A673 (cell line): ENCODE measurements around the gene CMPK2. TPM values are rescaled to one million over a fixed set of nuclear protein-coding genes. Genes with fewer than 3 reads are reported as not detected.

Source experiments
- BruUV-seq: library from RNA; stranded (reverse); fragments of 400-500 nt; replicated peaks from 2 replicates; lab custom pipeline; 2021; lab: Mats Ljungman, UMichigan
- CTCF ChIA-PET: fragments of 300-600 bp; sonication (Branson Sonifier 250); formaldehyde crosslinking; loops from one replicate; lab custom pipeline; 2022; ENCODE audit warnings: antibody characterized with exemption; lab: Charles Lee
- POLR2A ChIA-PET: fragments of 300-600 bp; sonication (Branson Sonifier 250); formaldehyde crosslinking; loops from one replicate; lab custom pipeline; 2022; ENCODE audit warnings: antibody characterized with exemption; ENCODE audit not compliant: low non-redundant PET; lab: Charles Lee
- DNase-seq: peaks from one replicate; pipeline ENCODE4 v3.0.0-alpha.2; 2015; ENCODE audit warnings: low spot score
- H3K27ac ChIP-seq: fragments of 200-600 bp; sonication (generic); 2 replicates; pipeline ENCODE4 v1.5.1; 2016; ENCODE audit warnings: mixed run types, low read depth, mild to moderate bottlenecking, mixed read lengths, antibody characterized with exemption, low read length; ENCODE audit not compliant: poor library complexity, severe bottlenecking
- H3K27me3 ChIP-seq: fragments of 200-600 bp; sonication (generic); replicated peaks from 2 replicates; pipeline ENCODE4 v1.6.1; 2017; ENCODE audit warnings: mixed run types, low read depth, mild to moderate bottlenecking, mixed read lengths, antibody characterized with exemption, low read length; ENCODE audit not compliant: insufficient read depth, poor library complexity
- H3K36me3 ChIP-seq: fragments of 200-600 bp; sonication (generic); 2 replicates; pipeline ENCODE4 v1.6.1; 2016; ENCODE audit warnings: mixed run types, mild to moderate bottlenecking, mixed read lengths, antibody characterized with exemption, low read length; ENCODE audit not compliant: insufficient read depth, poor library complexity, severe bottlenecking
- H3K4me1 ChIP-seq: fragments of 200-600 bp; sonication (generic); 2 replicates; pipeline ENCODE4 v1.6.1; 2017; ENCODE audit warnings: mixed run types, mild to moderate bottlenecking, mixed read lengths, antibody characterized with exemption, low read length; ENCODE audit not compliant: insufficient read depth, poor library complexity, severe bottlenecking
- H3K4me3 ChIP-seq: fragments of 200-600 bp; sonication (generic); 2 replicates; pipeline ENCODE4 v1.5.1; 2016; ENCODE audit warnings: low read depth, mixed run types, mild to moderate bottlenecking, mixed read lengths, low read length; ENCODE audit not compliant: poor library complexity, severe bottlenecking
- H3K9me3 ChIP-seq: fragments of 200-600 bp; sonication (generic); 2 replicates; pipeline ENCODE4 v1.6.1; 2016; ENCODE audit warnings: mixed run types, low read depth, mild to moderate bottlenecking, mixed read lengths, antibody characterized with exemption, low read length; ENCODE audit not compliant: poor library complexity, severe bottlenecking
- CTCF ChIP-seq: fragments of 300-800, 200-600 bp; sonication (generic); conservative IDR thresholded peaks from 2 replicates; pipeline ENCODE4 v1.5.1; 2017; ENCODE audit warnings: low read depth, mild to moderate bottlenecking, antibody characterized with exemption, low read length, moderate library complexity, mixed read lengths
- EZH2 ChIP-seq: fragments of 200-600 bp; sonication (generic); IDR thresholded peaks from 2 replicates; pipeline ENCODE4 v1.6.1; 2017; ENCODE audit warnings: borderline replicate concordance, low read depth, mild to moderate bottlenecking, mixed read lengths, antibody characterized with exemption, low read length; ENCODE audit not compliant: poor library complexity, severe bottlenecking
- intact Hi-C: fragments of 100-400 bp; cut with micrococcal nuclease; formaldehyde crosslinking; loops from one replicate; pipeline ENCODE4 v1.10.0; 2022; ENCODE audit not compliant: unreplicated experiment
- total RNA-seq: library from RNA; stranded (reverse); gene quantifications from 2 replicates; pipeline ENCODE4 v1.2.3, GENCODE V29; 2021

CMPK2 gene
- total RNA-seq, 1 experiment from 2014 or later = 4.6 TPM

- BruUV-seq = no TSS peak
- TF ChIP-seq EZH2 = no peak
- TF ChIP-seq CTCF = no peak
- peaks cover 4% of the 10 kb centered on the region for H3K4me1 ChIP-seq
- H3K27ac ChIP-seq = no peak overlapping the region
- CTCF ChIA-PET = no interaction called here
- peaks cover 4% of the 10 kb centered on the region for H3K9me3 ChIP-seq
- no peak for DNase-seq
- intact Hi-C loops = no loop called here
- H3K36me3 ChIP-seq = no peaks in the 10 kb centered on the region
- H3K4me3 ChIP-seq = no peak overlapping the region
- POLR2A ChIA-PET = no interaction called here
- H3K27me3 ChIP-seq = no peaks in the 10 kb centered on the region
Observed at GRCh38 chr2:6879011-6879410, 13.3 kb upstream of the CMPK2 start.

- no peak overlapping the region for H3K4me3 ChIP-seq
- H3K27ac ChIP-seq = no peak overlapping the region
- no TSS peak for BruUV-seq
- H3K9me3 ChIP-seq = peaks cover 5% of the 10 kb centered on the region
- TF ChIP-seq CTCF = no peak
- TF ChIP-seq EZH2 = no peak
- H3K4me1 ChIP-seq = peaks cover under 1% of the 10 kb centered on the region
- ChIA-PET POLR2A (no interaction called here), CTCF (no interaction called here)
- H3K36me3 ChIP-seq = no peaks in the 10 kb centered on the region
- intact Hi-C loops = no loop called here
- DNase-seq = no peak
- no peaks in the 10 kb centered on the region for H3K27me3 ChIP-seq
Observed at GRCh38 chr2:6878549-6878948, 12.8 kb upstream of the CMPK2 start.

- intact Hi-C loops = no loop called here
- H3K4me3 ChIP-seq = peak within 1 kb of the TSS; percentile 31
- H3K36me3 ChIP-seq = no peaks in the 10 kb centered on the region
- H3K27me3 ChIP-seq = no peaks in the 10 kb centered on the region
- TF ChIP-seq EZH2 (no peak), CTCF (no peak)
- no peaks in the 10 kb centered on the region for H3K4me1 ChIP-seq
- ChIA-PET POLR2A (no interaction called here), CTCF (no interaction called here)
- peaks cover 5% of the 10 kb centered on the region for H3K9me3 ChIP-seq
- DNase-seq = peak; percentile 18
- no peak within 1 kb of the TSS for H3K27ac ChIP-seq
- no TSS peak for BruUV-seq
Observed at GRCh38 chr2:6877402-6878304, 11.9 kb upstream of the CMPK2 start, which contains the start of gene RSAD2. Gene RSAD2 (plus strand): TSS chr2:6877777. CDS start chr2:6877801, 24 bp downstream.
